ENCODE results near the gene CTNND2.

- TF ChIP-seq POLR2A (IDR thresholded peaks at IDR 0.05) (no peak), POLR2AphosphoS5 (IDR thresholded peaks at IDR 0.05) (no peak), CTCF (IDR thresholded peaks at IDR 0.05) (peak in 3 of 6 experiments; percentile 17 to 25 (median 22)), EP300 (IDR thresholded peaks at IDR 0.05) (no peak)
Measured at GRCh38 chr5:11719888-11720481, 184.3 kb downstream of the CTNND2 start.
